SK-N-SH (cell line): ENCODE measurements around the gene LARP1. TPM values are rescaled to one million over a fixed set of nuclear protein-coding genes. Genes with fewer than 3 reads are reported as not detected.

Experiments
- CTCF ChIA-PET: fragments of 300-600, 350-600 bp; formaldehyde crosslinking; extraction: SDS; loops from one replicate; lab custom pipeline; 2021; lab: Yijun Ruan, JAX
- POLR2A ChIA-PET: fragments of 350-600 bp; sonication (Branson Sonifier 250); formaldehyde crosslinking; extraction: SDS; loops from one replicate; lab custom pipeline; 2020; ENCODE audit warnings: antibody characterized with exemption, inconsistent platforms; lab: Yijun Ruan, JAX
- DNase-seq: peaks from one replicate; pipeline ENCODE4 v3.0.0; 2012
- H2AFZ ChIP-seq: fragments of 200-600 bp; sonication (generic); 2 replicates; pipeline ENCODE4 v1.8.1; 2016; ENCODE audit warnings: antibody characterized with exemption, mild to moderate bottlenecking, low read depth
- H3F3A ChIP-seq: fragments of 200-600 bp; sonication (generic); replicated peaks from 2 replicates; pipeline ENCODE3; 2016; ENCODE audit warnings: antibody characterized with exemption, mild to moderate bottlenecking; ENCODE audit not compliant: insufficient read depth
- H3K27ac ChIP-seq, 2 experiments: fragments of 200-500 bp in 1 of 2; fragments of 200-600 bp in 1 of 2; sonication (Bioruptor generic) in 1 of 2; sonication (generic), shearing (Covaris generic) in 1 of 2; 2 replicates each; pipeline versions ENCODE4 v1.5.1 to v1.6.1; 2014 to 2016; ENCODE audit warnings: low read depth in 2 of 2, inconsistent platforms in 1 of 2, low read length in 1 of 2, mild to moderate bottlenecking in 1 of 2, mixed read lengths in 1 of 2
- H3K27me3 ChIP-seq: fragments of 200-600 bp; sonication (generic), shearing (Covaris generic); 2 replicates; pipeline ENCODE4 v1.6.1; 2016; ENCODE audit warnings: mixed run types; ENCODE audit not compliant: insufficient read depth
- H3K36me3 ChIP-seq, 2 experiments: fragments of 200-500 bp in 1 of 2; fragments of 200-600 bp in 1 of 2; sonication (Bioruptor generic) in 1 of 2; sonication (generic) in 1 of 2; replicated peaks in 1 of 2; 2 replicates each; pipeline versions ENCODE3 to v1.5.1; 2014 to 2016; ENCODE audit warnings: low read length in 1 of 2, mild to moderate bottlenecking in 1 of 2; ENCODE audit not compliant: insufficient read depth in 2 of 2, control insufficient read depth in 1 of 2
- H3K4me1 ChIP-seq, 2 experiments: fragments of 200-500 bp in 1 of 2; fragments of 200-600 bp in 1 of 2; sonication (Bioruptor generic) in 1 of 2; sonication (generic), shearing (Covaris generic) in 1 of 2; 2 replicates each; pipeline versions ENCODE4 v1.5.1 to v1.6.1; 2014 to 2016; ENCODE audit warnings: low read depth in 1 of 2, low read length in 1 of 2, mixed run types in 1 of 2; ENCODE audit not compliant: insufficient read depth in 2 of 2, control insufficient read depth in 1 of 2
- H3K4me2 ChIP-seq: fragments of 200-600 bp; sonication (generic), shearing (Covaris generic); 2 replicates; pipeline ENCODE4 v1.6.1; 2017; ENCODE audit warnings: mixed run types
- H3K4me3 ChIP-seq, 2 experiments: fragments of 200-500 bp in 1 of 2; fragments of 200-600 bp in 1 of 2; sonication (Bioruptor generic) in 1 of 2; sonication (generic), shearing (Covaris generic) in 1 of 2; 2 replicates each; pipeline versions ENCODE4 v1.5.1 to v1.8.1; 2014 to 2016; ENCODE audit warnings: low read depth in 2 of 2, inconsistent platforms in 1 of 2, low read length in 1 of 2, mild to moderate bottlenecking in 1 of 2, mixed read lengths in 1 of 2, moderate library complexity in 1 of 2
- H3K79me2 ChIP-seq: fragments of 200-600 bp; sonication (generic); 2 replicates; pipeline ENCODE4 v1.8.1; 2017; ENCODE audit warnings: mild to moderate bottlenecking; ENCODE audit not compliant: insufficient read depth
- H3K9ac ChIP-seq: fragments of 200-600 bp; sonication (generic); 2 replicates; pipeline ENCODE4 v1.6.1; 2017; ENCODE audit warnings: mixed run types
- H3K9me2 ChIP-seq: fragments of 200-600 bp; sonication (generic); 2 replicates; pipeline ENCODE4 v1.6.1; 2017; ENCODE audit warnings: mixed run types
- H3K9me3 ChIP-seq: fragments of 200-600 bp; sonication (generic); 2 replicates; pipeline ENCODE4 v1.6.1; 2017; ENCODE audit warnings: mixed run types, mild to moderate bottlenecking, moderate library complexity
- H4K20me1 ChIP-seq: fragments of 200-600 bp; sonication (generic); 2 replicates; pipeline ENCODE4 v1.6.1; 2017; ENCODE audit warnings: mild to moderate bottlenecking, mixed run types; ENCODE audit not compliant: insufficient read depth
- CTCF ChIP-seq: fragments of 200-600 bp; sonication (generic); IDR thresholded peaks from 2 replicates; pipeline ENCODE4 v1.6.1; 2017; ENCODE audit warnings: antibody characterized with exemption, mild to moderate bottlenecking, moderate library complexity
- ELF1 ChIP-seq: IDR thresholded peaks from 2 replicates; pipeline ENCODE4 v1.4.0; 2012
- FOXJ3 ChIP-seq: sonication (generic); formaldehyde crosslinking; IDR thresholded peaks from 2 replicates; pipeline ENCODE4 v1.5.1; 2020; ENCODE audit warnings: mild to moderate bottlenecking, missing genetic modification reagents
- FOXM1 ChIP-seq: IDR thresholded peaks from 2 replicates; pipeline ENCODE4 v1.4.0; 2012; ENCODE audit warnings: low read depth, mild to moderate bottlenecking
- MAX ChIP-seq: IDR thresholded peaks from 2 replicates; pipeline ENCODE4 v1.4.0; 2012; ENCODE audit warnings: low read depth
- MEF2A ChIP-seq: IDR thresholded peaks from 2 replicates; pipeline ENCODE4 v1.4.0; 2012; ENCODE audit warnings: low read depth, borderline replicate concordance
- MXI1 ChIP-seq: IDR thresholded peaks from 2 replicates; pipeline ENCODE4 v1.6.1; 2012; ENCODE audit warnings: mild to moderate bottlenecking, low read depth, low read length, improper control_type of control experiment
- NRF1 ChIP-seq: IDR thresholded peaks from 2 replicates; pipeline ENCODE4 v1.6.1; 2012; ENCODE audit warnings: low read depth, mild to moderate bottlenecking, low read length
- SIN3A ChIP-seq: IDR thresholded peaks from 2 replicates; pipeline ENCODE4 v1.6.1; 2012; ENCODE audit warnings: low read depth, mild to moderate bottlenecking, low read length, moderate library complexity, borderline replicate concordance
- TCF12 ChIP-seq: IDR thresholded peaks from 2 replicates; pipeline ENCODE4 v1.4.0; 2012
- TEAD4 ChIP-seq: IDR thresholded peaks from 2 replicates; pipeline ENCODE4 v1.4.0; 2012; ENCODE audit warnings: mild to moderate bottlenecking, borderline replicate concordance; ENCODE audit not compliant: insufficient read depth
- USF2 ChIP-seq: fragments of 150-350 bp; IDR thresholded peaks from 2 replicates; pipeline ENCODE4 v1.6.1; 2017; ENCODE audit warnings: antibody characterized with exemption, low read length, low read depth, borderline replicate concordance
- YY1 ChIP-seq: IDR thresholded peaks from 2 replicates; pipeline ENCODE4 v1.4.0; 2012; ENCODE audit warnings: low read depth, mild to moderate bottlenecking
- ZBTB33 ChIP-seq: IDR thresholded peaks from 2 replicates; pipeline ENCODE4 v1.4.0; 2012; ENCODE audit warnings: low read depth, borderline replicate concordance
- WGBS: methylation state at CpG from one replicate; pipeline ENCODE4 v1.1.6; 2017; ENCODE audit warnings: low lambda C conversion rate; 5-methylcytosine and 5-hydroxymethylcytosine counted together
- polyA plus RNA-seq, 3 experiments: library from polyadenylated mRNA; depleted of rRNA; stranded (reverse); fragments of >200 nt; gene quantifications; 2 replicates each; pipeline ENCODE4 v1.2.3, GENCODE V29; 2012

The LARP1 gene
- polyA plus RNA-seq, 1 of the 3 experiments (the other 2 are of a cell fraction) = 57.4 TPM

- ChIA-PET CTCF (interaction anchor here (0.9 kb wide), 1 partner anchor 21 kb away, joined by 3 read pairs; no protein-coding TSS in a partner anchor), POLR2A (interaction anchor here (3.0 kb wide), 1 partner anchor 22 kb away, joined by 16 read pairs; the partner anchor contains the start of gene CNOT8)
- WGBS = 93% methylated on average over 5 of the region's 6 CpGs
- H2AFZ ChIP-seq = no peak overlapping the region
- H3K9me2 ChIP-seq = no peaks in the 10 kb centered on the region
- DNase-seq = no peak
- H3K4me1 ChIP-seq = peaks cover 9 to 14% of the 10 kb centered on the region in 2 experiments
- H3K4me2 ChIP-seq = no peak overlapping the region
- no peaks in the 10 kb centered on the region for H3K27me3 ChIP-seq
- H3K79me2 ChIP-seq = no peaks in the 10 kb centered on the region
- peaks cover 0 to 5% of the 10 kb centered on the region in 2 experiments for H3K36me3 ChIP-seq
- TF ChIP-seq ELF1 = no peak
- no peak for TF ChIP-seq TCF12
- no peak for TF ChIP-seq NRF1
- no peak for TF ChIP-seq YY1
- TF ChIP-seq CTCF = no peak
- no peak for TF ChIP-seq MEF2A
- TF ChIP-seq USF2 = no peak
- TF ChIP-seq FOXM1 = no peak
- no peak for TF ChIP-seq FOXJ3 (CRISPR knock-in tag)
- TF ChIP-seq TEAD4 = no peak
- no peak for TF ChIP-seq MAX
- TF ChIP-seq MXI1 = no peak
- TF ChIP-seq SIN3A = no peak
- no peak for TF ChIP-seq ZBTB33
- H3K4me3 ChIP-seq = no peak overlapping the region
- H3K27ac ChIP-seq = peak overlapping the region in 1 of 2 experiments; percentile 64; a peak in 2 of 4 replicates
- no peaks in the 10 kb centered on the region for H4K20me1 ChIP-seq
- peaks cover 9% of the 10 kb centered on the region for H3F3A ChIP-seq
- no peaks in the 10 kb centered on the region for H3K9me3 ChIP-seq
- H3K9ac ChIP-seq = no peak overlapping the region
Observed at GRCh38 chr5:154836225-154836624, 81.0 kb downstream of the LARP1 start.
